HG02588 (cell line): ENCODE measurements around the gene CAPZB.
A peak's percentile ranks its signal among the peaks of the same experiment; 100 is the strongest.
"Not testable (repeated sequence)": the region's sequence is repeated elsewhere in the genome, so short reads cannot be mapped to it uniquely, and the experiment has no call there.

Experiments used
- ATAC-seq: cut with Tn5 transposase; IDR thresholded peaks from one replicate; pipeline ENCODE4 v1.9.1; 2021; ENCODE audit warnings: mild to moderate bottlenecking, moderate library complexity; ENCODE audit not compliant: unreplicated experiment

Gene CAPZB

GRCh38 chr1:19315378-19316198 lies 169.8 kb downstream of the CAPZB start:
- no peak for ATAC-seq

GRCh38 chr1:19313961-19314882 lies 171.1 kb downstream of the CAPZB start:
- no peak for ATAC-seq

- ATAC-seq, result no peak
Measured at GRCh38 chr1:19313636-19313959, 171.7 kb downstream of the CAPZB start.

- ATAC-seq, result no peak
Measured at GRCh38 chr1:19312782-19313635, 172.3 kb downstream of the CAPZB start.

- ATAC-seq, result peak; percentile 77
Measured at GRCh38 chr1:19311931-19312781, 173.2 kb downstream of the CAPZB start, which contains the start of the genes AKR7A2 and SLC66A1. Gene AKR7A2 (minus strand): TSS chr1:19312144. CDS start chr1:19312124, 20 bp downstream. Gene SLC66A1 (plus strand): TSS chr1:19312326. CDS start chr1:19317678, 5,352 bp downstream.

DNA sequence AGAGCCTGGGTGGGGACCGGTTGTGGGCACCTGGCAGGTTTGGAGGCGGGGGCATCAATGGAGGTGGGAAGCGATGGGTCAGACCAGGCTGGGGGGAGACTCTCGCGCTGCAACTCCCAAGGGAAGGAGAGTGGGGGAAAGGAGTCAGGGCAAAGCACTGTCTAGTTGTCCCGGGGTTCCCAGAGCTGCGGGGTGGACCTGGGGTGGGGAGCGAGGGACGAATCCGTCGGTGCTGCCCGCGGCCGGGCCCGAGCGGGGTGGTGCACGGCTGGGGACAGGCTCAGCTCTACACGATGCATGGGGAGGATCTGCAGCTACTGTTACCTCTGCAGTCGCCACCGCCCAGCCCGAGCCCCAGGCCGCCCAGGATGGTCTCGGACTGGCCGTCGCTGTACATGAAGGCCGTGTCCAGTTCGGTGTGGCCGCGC lies 173.8 kb downstream of the CAPZB start:
- peak; percentile 5 for ATAC-seq

- ATAC-seq, result no peak
Measured at GRCh38 chr1:19310720-19311502, 174.4 kb downstream of the CAPZB start.

DNA sequence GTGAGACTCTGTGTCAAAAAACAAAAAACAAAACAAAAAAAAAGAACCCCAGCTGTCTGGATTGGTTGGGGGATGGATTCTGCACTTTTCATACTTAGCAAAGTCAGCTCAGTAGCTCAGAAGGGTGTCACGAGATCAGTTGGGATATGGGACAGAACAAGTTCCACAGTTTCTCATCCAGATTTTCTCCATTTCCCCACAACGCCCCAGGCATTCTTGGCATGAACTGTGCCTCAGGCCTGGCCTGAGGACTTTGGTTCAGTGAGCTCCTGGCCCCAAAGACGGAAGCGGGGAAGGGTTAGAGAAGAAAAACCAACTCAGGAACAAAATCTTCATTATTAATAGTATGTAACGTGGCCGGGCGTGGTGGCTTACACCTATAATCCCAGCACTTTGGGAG lies 175.3 kb downstream of the CAPZB start:
- ATAC-seq, result no peak

DNA sequence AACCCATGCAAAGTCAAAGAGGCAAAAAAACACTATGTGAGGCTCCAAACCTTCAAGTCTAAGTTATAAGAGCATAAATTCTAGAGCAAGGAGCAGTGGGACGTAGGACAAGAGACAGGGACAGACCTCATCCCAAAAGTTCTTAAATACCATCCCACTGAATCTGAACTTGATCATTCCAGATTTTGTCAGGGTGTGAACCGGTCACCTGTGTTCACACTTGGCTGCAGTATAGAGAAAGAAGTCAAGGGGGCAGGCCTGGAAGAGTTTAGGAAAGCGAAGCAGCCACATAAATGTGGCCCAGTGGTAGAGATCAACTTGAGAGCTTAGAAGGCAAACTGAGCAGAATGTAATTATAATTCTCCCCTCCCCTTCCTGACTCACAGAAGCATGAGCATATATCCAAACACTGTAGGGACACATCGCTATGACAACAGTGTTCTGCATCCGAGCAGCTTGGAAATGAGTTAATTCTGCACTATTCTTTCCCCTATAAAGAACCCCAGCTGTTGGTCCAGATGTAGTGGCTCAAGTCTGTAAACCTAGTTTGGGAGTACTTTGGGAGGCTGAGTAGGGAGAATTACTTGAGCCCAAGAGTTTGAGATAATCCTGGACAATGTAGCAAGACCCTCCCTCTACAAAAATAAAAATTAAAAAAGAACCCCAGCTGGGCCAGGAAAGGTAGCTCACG lies 176.1 kb downstream of the CAPZB start:
- ATAC-seq, result no peak

- ATAC-seq, result no peak
Measured at GRCh38 chr1:19308509-19308907, 176.8 kb downstream of the CAPZB start.

DNA sequence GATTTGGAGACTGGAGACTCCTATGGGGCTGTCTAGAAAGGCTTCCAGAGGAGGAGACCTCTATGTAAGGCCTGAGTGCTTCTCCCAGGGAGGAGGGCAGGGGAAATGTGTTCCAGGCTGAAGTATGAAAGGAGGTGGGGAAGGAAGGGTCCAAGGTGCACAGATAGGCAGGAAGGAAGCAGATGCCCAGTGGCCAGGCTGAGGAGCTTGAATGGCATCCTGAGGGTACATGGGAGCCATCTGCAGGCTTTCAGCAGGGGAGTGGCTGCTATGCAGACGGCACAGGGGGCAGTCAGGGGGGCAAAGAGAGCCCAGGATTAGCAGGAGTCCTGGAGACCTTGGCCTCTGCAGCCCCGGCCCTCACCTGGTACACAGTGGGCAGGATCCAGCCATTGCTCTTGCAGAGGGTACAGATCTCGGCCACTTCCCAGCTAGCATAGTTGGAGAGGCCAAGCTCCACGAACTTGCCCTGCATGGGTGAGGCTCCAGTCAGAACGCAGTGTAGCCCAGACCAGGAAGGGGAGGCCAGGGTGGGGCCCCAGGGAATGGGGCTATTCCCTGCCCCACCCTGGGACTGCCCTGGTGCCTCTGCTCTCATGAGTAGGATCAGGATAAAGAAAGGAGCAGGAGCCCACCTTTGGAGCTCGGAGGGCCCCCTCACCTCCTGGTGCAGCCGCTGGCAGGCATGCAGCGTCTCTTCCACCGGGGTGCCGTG lies 177.4 kb downstream of the CAPZB start:
- ATAC-seq, result no peak

DNA sequence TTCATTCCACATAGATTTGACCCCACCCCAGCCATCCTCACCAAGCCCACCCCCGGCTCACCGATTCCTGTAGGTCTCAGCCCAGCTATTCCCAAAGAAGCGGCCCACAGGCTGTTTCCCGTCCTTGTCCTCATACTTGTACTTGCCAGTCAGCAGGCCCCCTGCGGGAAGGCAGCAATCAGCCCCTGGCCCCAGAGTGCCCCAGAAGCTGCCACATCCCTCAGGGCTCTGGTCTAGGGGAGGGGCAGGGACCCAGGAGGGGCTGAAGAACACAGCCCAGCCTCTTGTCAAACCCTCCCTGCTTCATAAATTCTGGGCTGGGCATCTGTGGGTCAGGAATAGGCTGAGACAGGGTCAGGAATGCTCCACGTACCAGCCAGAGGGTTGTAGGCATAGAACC lies 178.4 kb downstream of the CAPZB start:
- no peak for ATAC-seq

DNA sequence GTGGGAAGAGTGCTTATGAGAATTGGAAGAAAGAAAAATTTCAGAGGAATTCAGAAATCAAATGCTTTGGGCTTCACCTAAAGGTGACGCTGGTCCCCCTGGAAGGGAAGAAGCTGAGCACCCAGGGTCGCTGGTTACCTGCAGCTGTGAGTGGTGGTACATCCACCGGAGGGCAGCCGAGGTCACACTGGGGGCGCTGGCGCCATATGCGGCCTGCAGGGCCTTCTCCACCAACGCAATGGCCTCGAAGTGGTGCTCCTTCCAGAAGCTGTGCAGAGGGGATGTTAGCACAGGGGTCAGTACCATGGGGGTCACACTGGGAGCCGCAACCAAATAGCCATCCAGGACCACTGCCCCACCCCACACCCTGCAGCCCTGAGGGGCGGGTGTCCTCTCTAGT lies 179.5 kb downstream of the CAPZB start:
- no peak for ATAC-seq

GRCh38 chr1:19304081-19304480 lies 181.3 kb downstream of the CAPZB start:
- ATAC-seq, result not testable (repeated sequence)

- no peak for ATAC-seq
Measured at GRCh38 chr1:19300211-19300610, 185.1 kb downstream of the CAPZB start.

- no peak for ATAC-seq
Measured at GRCh38 chr1:19294638-19295037, 190.7 kb downstream of the CAPZB start.

DNA sequence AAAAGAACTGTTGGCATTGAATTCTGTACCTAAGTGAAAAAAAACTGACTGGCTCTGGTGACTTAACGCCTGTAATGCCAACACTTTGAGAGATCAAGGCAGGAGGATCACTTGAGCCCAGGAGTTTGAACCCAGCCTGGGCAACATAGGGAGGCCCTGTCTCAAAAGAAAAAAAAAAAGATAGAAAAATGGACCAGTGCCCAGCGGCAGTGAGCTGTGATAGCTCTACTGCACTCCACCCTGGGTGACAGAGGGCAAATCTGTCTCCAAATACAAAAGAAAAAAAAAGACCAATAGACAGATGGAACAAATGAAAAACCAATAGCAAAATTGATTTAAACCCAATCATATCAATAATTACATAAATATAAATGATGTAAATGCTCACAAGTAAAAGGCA lies 196.1 kb downstream of the CAPZB start:
- ATAC-seq, result no peak
